ENCODE data around the gene CXADR. TPM values are rescaled to one million over a fixed set of nuclear protein-coding genes. Genes with fewer than 3 reads are reported as not detected.

Gene CXADR
- total and polyA plus RNA-seq, 9 of the 15 experiments (the other 6 are each of a cell fraction or from before 2014, with no cell fraction given): 0.01 to 0.41 (median 0.14) TPM

DNA sequence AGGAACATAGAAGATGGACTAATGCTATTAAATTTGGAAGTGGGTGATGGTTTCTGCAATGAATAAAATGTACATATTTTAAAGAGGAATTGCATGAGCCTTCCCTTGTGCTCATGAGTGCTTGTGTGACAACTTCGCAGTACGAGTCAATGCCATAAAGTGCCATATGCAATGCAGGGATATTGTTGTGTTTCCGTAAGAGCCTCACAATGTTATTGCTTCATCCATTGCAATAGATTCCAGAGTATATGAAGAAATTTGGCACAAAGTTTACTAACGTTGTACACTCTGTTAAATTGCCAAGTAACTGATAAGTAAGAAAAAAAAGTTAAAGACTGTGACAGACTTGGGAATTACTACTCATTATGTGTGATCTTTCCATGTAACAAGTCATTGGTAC is 77.6 kb downstream of the CXADR start:
- Histone ChIP-seq H3K9me3 (replicated peaks; ENCODE audit: control insufficient read depth, insufficient read depth, low read depth, low read length) (no peaks in the 10 kb centered on the region), H3K36me3 (ENCODE audit: control insufficient read depth, insufficient read depth, low read length) (peaks cover 35% of the 10 kb centered on the region), H3K27ac (ENCODE audit: extremely low read depth, low read depth, low read length) (no peak overlapping the region), H3K79me2 (ENCODE audit: control insufficient read depth, insufficient read depth, low read length) (no peaks in the 10 kb centered on the region), H3K4me1 (replicated peaks in 1 of 2; ENCODE audit: control insufficient read depth in 2 of 2, insufficient read depth in 2 of 2, low read length in 2 of 2) (no peaks in the 10 kb centered on the region), H3K9me1 (ENCODE audit: control insufficient read depth, insufficient read depth, low read length) (no peaks in the 10 kb centered on the region), H2AFZ (ENCODE audit: low read depth, low read length) (no peak overlapping the region), H3K27me3 (ENCODE audit: control insufficient read depth in 2 of 2, insufficient read depth in 2 of 2, low read length in 2 of 2) (no peaks in the 10 kb centered on the region), H4K20me1 (replicated peaks; ENCODE audit: control insufficient read depth, insufficient read depth, low read length) (no peaks in the 10 kb centered on the region), H3K9ac (ENCODE audit: insufficient read depth in 1 of 2, low read depth in 2 of 2, low read length in 2 of 2) (no peak overlapping the region), H3K4me2 (ENCODE audit: insufficient read depth, low read length) (no peak overlapping the region), H3K4me3 (no peak overlapping the region)
- WGBS (ENCODE audit: insufficient coverage, low coverage, missing lambda C conversion rate): 50% methylated on average over 4 of the region's 4 CpGs
- in situ Hi-C loops (cut with MboI) (no loop called here), intact Hi-C loops (cut with micrococcal nuclease) (no loop called here)
- no peak for FAIRE-seq
- ChIA-PET POLR2A (interaction anchor here (1.0 kb wide), 1 partner anchor 20 kb away, joined by 3 read pairs; no protein-coding TSS in a partner anchor), CTCF (ENCODE audit: low intra/inter-chr PET ratio) (no interaction called here)
- no peak; the same call in 2 of the 3 replicates for ATAC-seq
- BruUV-seq (replicated peaks): no TSS peak
- DNase-seq (ENCODE audit: extremely low read depth in 1 of 4, low spot score in 3 of 4): no peak
- TF ChIP-seq THRAP3 (IDR thresholded peaks at IDR 0.05; ENCODE audit: borderline replicate concordance): no peak
- TF ChIP-seq CBX8 (IDR thresholded peaks at IDR 0.05; ENCODE audit: borderline replicate concordance, extremely low read depth, low read depth, low read length, poor library complexity, severe bottlenecking): no peak
- TF ChIP-seq CTBP1 (IDR thresholded peaks at IDR 0.05; ENCODE audit: borderline replicate concordance): no peak
- peak; percentile 42; the same call in 1 of the 2 replicates for TF ChIP-seq CEBPB (tag; IDR thresholded peaks at IDR 0.05)
- no peak for TF ChIP-seq CEBPG (CRISPR knock-in tag; IDR thresholded peaks at IDR 0.05)
- peak in 1 of 2 experiments; percentile 58; a peak in 1 of 4 replicates for TF ChIP-seq CEBPG (tag; conservative IDR thresholded peaks at IDR 0.05 in 1 of 2, IDR thresholded peaks at IDR 0.05 in 1 of 2)
- TF ChIP-seq SIRT6 (IDR thresholded peaks at IDR 0.05; ENCODE audit: low read depth, low read length): no peak
- no peak for TF ChIP-seq TFAM (CRISPR knock-in tag; conservative IDR thresholded peaks at IDR 0.05)

Data from K562 (cell line).